NCI-H2107 treated with DMSO at 0.1 percent for 48 hours (cell line): ENCODE data around the gene DMAC2.
"Not testable (repeated sequence)": the region's sequence is repeated elsewhere in the genome, so short reads cannot be mapped to it uniquely, and the experiment has no call there.

Source experiments
- DNase-seq: peaks from one replicate; lab custom pipeline; 2025; ENCODE audit not compliant: unreplicated experiment; lab: John Stamatoyannopoulos, UW

DMAC2 gene

GRCh38 chr19:41439441-41440222, at the start of gene DMAC2:
Gene DMAC2, minus strand, starts transcription at chr19:41439912. Its CDS starts 13 bp downstream, at chr19:41439899.
- DNase-seq, result peak; percentile 91

DNA sequence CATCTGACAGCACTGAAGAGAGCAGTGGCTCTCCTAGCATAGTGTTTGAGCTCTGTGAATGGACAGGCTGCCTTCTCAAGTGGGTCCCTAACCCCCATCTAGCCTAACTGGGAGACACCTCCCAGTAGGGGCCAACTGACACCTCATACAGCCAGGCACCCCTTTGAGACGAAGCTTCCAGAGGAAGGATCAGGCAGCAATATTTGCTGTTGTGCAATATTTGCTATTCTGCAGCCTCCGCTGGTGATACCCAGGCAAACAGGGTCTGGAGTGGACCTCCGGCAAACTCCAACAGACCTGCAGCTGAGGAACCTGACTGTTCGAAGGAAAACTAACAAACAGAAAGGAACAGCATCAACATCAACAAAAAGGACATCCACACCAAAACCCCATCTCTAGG, 47.2 kb upstream of the DMAC2 start:
- DNase-seq, result not testable (repeated sequence)

DNA sequence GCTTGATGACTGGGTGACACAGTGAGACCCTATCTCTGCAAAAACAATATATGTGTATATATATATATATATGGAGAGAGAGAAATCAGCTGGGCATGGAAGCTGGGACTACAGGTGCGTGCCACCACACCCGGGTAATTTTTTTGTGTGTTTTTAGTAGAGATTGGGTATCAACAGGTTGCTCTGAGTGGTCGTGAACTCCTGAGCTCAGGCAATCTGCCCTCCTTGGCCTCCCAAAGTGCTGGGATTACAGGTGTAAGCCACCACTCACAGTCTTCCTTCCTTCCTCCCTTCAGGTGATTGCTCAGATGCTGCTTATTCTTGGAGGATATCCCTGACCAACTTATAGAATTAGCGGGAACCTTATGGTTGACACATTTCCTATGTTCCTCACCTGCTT, 45.1 kb upstream of the DMAC2 start:
- DNase-seq, result no peak

- no peak for DNase-seq
Measured at GRCh38 chr19:41480336-41480735, 40.6 kb upstream of the DMAC2 start.

DNA sequence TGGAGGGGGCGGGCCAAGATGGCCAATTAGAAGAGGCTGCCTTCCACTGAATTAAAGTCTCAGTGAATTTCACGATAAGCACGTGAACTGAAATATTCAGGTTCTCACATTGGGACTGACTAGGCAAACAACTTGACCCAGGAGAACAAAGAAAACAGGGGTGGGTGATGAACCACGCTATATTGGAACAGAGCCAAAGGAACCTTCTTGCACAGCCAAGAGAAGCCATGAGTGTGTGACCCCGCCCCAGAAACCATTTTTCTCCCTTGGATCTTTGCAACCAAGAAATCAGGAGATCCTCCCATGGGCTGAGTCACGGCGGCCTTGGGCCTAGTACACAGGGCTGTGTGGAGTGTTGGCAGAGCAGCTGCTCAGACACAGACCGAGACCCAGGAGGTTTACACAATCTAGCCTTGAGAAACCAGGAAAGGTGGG, 40.1 kb upstream of the DMAC2 start:
- no peak for DNase-seq

DNA sequence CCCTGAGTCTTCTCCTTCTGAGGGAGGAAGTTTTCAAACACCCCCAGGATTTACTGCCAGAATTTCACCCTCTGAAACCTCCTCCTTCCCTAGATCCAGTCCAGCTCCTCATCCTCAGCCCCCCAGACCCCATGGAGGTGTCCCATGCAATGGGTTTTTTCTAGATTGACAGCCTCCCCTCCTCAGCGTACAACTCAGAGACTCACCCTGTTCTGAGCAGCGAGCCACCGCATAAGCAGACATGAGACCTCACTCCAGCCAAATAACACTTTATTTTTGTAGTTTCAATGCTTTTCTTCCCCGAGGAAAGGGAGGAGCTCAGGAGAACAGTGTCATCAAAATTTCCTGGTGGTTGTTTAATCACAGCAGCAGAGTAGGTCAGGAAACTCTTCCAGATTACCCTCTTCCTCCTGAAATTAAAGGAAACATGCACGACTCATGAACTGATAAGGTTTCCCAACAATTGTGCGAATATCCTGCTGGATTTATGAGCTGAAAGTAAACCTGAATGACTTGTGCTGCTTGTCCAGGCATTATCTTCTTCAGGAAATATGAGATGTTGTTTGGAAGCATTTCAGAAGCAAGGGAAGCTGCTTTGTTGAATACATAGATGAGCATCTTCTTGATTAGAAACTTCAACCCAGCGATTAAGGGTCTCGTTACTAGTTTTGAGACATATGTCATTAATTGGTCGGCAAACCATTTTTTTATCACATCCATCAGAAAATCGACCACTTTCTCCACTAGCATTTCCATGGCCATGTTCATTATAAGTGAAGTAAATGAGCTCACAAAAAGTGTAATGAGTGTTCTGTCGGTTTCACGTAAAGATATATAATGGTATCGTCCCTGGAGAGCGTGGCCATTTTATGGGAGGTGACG, 39.4 kb upstream of the DMAC2 start:
- no peak for DNase-seq

- DNase-seq, result no peak
Measured at GRCh38 chr19:41478171-41478570, 38.5 kb upstream of the DMAC2 start.

- DNase-seq, result no peak
Measured at GRCh38 chr19:41476583-41476982, 36.9 kb upstream of the DMAC2 start.

- not testable (repeated sequence) for DNase-seq
Measured at GRCh38 chr19:41463257-41464256, 23.8 kb upstream of the DMAC2 start.

- no peak for DNase-seq
Measured at GRCh38 chr19:41462497-41462896, 22.8 kb upstream of the DMAC2 start.

- DNase-seq, result no peak
Measured at GRCh38 chr19:41457241-41457640, 17.5 kb upstream of the DMAC2 start.

DNA sequence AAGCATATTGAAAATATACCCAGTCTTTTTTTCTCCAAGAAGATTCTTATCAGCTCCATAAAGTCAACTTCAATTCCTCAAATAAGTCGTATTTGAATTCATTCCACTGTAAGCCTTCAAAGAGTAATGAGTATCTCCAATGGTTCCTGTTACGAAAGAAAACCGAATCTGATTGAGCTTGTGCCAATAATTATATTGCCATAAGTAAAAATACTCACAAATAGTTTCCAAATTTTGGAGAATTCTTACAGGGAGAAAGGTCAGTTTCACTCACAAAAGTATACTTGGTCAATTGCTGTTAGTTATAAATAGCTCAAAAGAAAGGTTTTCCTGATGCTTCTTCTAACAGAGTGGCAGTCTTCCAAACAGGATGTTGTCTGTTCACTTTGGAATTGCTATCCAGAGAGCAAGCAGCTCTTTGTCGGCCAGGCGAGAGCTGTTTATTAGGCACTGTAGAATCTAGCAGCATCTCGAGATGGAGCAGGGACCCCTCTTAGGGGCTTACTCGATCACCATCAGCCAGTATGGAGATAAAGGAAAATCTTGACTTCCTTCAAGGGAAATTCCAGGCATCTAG, 16.7 kb upstream of the DMAC2 start:
- no peak for DNase-seq

GRCh38 chr19:41455936-41456335, 16.2 kb upstream of the DMAC2 start:
- no peak for DNase-seq

DNA sequence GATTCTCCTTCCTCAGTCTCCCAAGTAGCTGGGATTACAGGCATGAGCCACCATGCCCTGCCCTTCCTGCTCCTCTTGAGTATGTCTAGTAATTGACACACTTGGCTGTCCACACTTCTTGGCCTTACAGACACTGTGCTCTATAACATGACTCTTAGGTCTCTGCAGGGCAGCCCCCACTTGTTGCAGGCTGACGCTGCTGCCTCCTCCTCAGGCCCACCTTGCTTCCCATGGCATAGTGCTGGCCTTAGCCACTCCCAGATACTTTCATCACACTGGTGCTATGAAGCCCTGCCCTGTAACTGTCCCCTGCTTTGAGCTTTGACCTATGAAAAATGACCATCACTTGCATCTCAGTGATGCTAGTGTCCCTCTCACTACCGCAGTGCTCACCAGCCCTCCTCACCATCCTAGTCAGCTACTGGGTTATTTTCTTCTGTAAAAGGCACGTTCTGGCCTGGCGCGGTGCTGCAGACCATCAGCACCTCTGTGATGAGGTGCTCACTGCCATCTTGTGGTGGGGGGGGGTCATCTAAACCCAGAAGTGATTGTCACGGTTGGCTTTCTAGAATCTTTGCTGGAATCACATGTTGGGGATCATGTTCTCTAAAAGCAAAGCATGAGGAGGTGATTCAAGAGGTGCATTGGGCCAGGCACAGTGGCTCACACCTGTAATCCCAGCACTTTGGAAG, 13.0 kb upstream of the DMAC2 start:
- no peak for DNase-seq

GRCh38 chr19:41449865-41450178, 10.1 kb upstream of the DMAC2 start:
- no peak for DNase-seq

- DNase-seq, result no peak
Measured at GRCh38 chr19:41449079-41449864, 9.6 kb upstream of the DMAC2 start.

- DNase-seq, result no peak
Measured at GRCh38 chr19:41447732-41448332, 8.1 kb upstream of the DMAC2 start.

DNA sequence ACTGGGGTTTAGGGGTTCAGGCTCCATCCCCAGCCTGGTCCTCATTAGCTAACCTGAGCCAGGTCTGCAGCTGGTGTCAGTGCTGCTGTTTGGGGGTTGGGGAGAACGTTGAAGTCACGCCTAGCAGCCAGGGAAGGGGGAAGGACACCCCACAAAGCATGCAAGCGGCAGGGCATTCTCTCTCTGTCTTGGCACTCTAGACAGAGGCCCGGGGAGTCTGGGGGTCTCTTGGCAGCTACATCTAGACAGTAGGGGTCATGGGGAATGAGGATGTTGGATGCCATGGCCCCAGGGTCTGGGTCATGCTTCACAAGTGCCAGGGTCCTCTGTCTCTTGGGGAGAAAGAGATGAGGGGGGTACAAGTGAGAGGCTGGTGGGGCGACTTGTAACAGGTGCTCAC, 5.9 kb upstream of the DMAC2 start:
- no peak for DNase-seq
